HG03575 (cell line): ENCODE data around the gene GPR158.

ENCODE experiments used
- ATAC-seq: cut with Tn5 transposase; IDR thresholded peaks from one replicate; pipeline ENCODE4 v1.9.1; 2021; ENCODE audit not compliant: unreplicated experiment, insufficient number of reproducible peaks, low FRiP score; ENCODE audit errors: extremely low read depth

Gene GPR158

GRCh38 chr10:25627606-25628005 lies 452.8 kb downstream of the GPR158 start:
- ATAC-seq: no peak

GRCh38 chr10:25629333-25629732 lies 454.5 kb downstream of the GPR158 start:
- ATAC-seq: no peak

DNA sequence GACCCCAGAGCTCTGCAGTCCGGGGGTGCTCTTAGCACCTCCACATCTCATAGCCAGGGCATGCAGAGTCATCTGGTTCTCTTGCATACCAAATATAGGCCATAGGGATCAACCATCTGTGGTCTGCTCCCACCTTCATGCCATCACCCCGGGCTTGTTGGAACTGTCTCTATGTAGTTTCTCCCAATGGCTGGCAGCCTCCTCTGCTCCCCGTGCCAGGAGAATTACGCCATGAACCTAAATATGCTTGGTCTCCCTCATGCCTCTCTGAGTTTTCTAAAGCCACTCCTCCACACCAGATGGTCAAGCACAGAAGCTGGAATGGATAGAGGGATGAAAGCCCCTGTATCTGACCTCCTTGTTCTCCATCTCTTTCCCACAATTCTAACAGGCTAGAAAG lies 456.7 kb downstream of the GPR158 start:
- no peak for ATAC-seq

- ATAC-seq: no peak
Observed at GRCh38 chr10:25632802-25633201, 458.0 kb downstream of the GPR158 start.

GRCh38 chr10:25633542-25633941 lies 458.7 kb downstream of the GPR158 start:
- ATAC-seq: no peak

GRCh38 chr10:25639646-25640045 lies 464.8 kb downstream of the GPR158 start:
- ATAC-seq: no peak

DNA sequence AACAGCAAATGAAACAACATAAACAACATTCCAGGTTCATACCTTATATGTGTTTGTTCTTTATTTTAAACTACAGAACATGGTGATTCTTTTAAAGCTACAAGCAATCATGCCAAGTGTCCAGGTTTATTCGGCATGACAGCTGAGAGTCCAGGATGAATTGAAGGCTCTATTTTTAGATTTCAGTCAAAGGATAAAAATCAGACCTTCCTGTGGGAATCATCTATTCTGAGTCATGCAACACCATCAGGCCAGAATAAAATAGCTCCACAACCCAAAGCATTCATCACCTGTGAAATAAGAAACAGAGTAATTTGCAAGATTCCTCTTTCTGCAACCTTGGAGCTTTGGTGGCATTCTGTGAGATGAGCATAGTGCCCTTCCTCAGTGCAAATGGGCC lies 466.8 kb downstream of the GPR158 start:
- no peak for ATAC-seq

- no peak for ATAC-seq
Observed at GRCh38 chr10:25642721-25643120, 467.9 kb downstream of the GPR158 start.

GRCh38 chr10:25646371-25646770 lies 471.6 kb downstream of the GPR158 start:
- ATAC-seq: no peak

GRCh38 chr10:25651534-25651933 lies 476.7 kb downstream of the GPR158 start:
- no peak for ATAC-seq
